GM19238 (cell line): Measurements from ENCODE around the gene KLRK1.
"Not testable (repeated sequence)": the region's sequence is repeated elsewhere in the genome, so short reads cannot be mapped to it uniquely, and the experiment has no call there.

ENCODE experiments used
- DNase-seq: peaks from one replicate; pipeline ENCODE4 v3.0.0; 2011; ENCODE audit warnings: low spot score; ENCODE audit not compliant: insufficient read length

KLRK1 gene

GRCh38 chr12:10389904-10390303, at the start of gene KLRK1:
Gene KLRK1, minus strand, starts transcription at chr12:10390041. Its CDS starts 1,231 bp downstream, at chr12:10388810.
- DNase-seq, result no peak

GRCh38 chr12:10437601-10438000, 47.8 kb upstream of the KLRK1 start:
- not testable (repeated sequence) for DNase-seq

DNA sequence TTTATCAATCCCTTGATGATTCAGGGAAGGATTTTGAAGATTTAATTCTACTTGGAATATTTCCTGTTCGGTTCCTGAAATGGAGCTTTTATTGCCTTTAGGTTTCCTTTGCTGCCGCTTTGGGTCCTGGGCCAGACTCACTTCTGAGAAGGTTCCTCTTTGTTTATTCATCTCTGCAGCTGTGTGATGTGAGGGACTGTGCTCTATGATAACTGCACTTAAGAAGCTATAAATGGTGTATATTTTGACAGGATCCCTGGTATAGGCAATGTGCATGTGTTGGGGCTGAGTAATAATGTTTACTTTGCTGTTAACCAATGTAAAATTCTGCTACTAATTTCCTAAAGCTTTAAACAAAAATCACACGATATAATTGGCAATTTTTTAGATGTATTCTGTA, 46.0 kb upstream of the KLRK1 start, which contains the start of gene KLRC2:
Gene KLRC2, minus strand, starts transcription at position 195 of the 400 bp plus-strand sequence. Its CDS starts 24 bp downstream, at position 171.
- not testable (repeated sequence) for DNase-seq

DNA sequence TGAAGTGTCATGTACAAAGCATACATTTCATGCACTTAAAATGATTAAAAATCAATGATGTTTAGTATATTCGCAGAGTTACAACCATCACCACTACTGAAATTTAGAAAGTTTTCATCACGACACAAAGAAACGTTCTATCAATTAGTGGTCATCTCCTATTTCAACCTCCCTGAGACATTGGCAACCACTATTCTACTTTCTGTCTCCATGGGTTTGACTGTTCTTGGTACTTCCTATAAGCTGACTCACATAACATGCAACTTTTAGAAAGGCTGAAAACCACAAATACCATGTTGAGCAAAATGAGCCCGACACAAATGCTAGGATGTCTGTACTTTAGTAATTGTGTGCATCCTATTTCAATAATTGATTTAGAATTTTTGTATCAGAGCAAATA, 40.8 kb upstream of the KLRK1 start:
- not testable (repeated sequence) for DNase-seq

- DNase-seq, result not testable (repeated sequence)
Observed at GRCh38 chr12:10425938-10426337, 36.1 kb upstream of the KLRK1 start.

- DNase-seq, result not testable (repeated sequence)
Observed at GRCh38 chr12:10424260-10424899, 34.5 kb upstream of the KLRK1 start.

DNA sequence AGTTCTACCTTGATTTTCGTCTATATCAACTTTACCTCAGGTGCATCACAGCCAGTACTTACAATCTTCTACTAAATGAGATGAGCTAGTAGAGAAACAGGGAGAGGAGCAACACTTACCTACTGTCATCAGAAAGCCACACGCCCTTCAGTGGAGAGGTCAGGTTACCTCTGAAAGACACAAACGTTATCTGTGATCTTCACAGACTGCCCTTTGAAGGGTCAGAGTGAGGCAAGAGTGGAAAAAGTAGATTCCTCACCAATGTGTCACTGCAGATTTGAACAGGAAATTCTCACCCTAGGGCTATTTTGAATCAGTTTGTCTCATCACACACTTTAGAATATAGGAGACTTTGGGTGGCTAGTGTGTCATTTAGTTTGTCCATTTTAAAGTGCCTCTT, 32.3 kb upstream of the KLRK1 start:
- not testable (repeated sequence) for DNase-seq

GRCh38 chr12:10420334-10420733, 30.5 kb upstream of the KLRK1 start, which contains the start of gene KLRC3:
Gene KLRC3, minus strand, starts transcription at chr12:10420595. Its CDS starts 45 bp downstream, at chr12:10420550.
- DNase-seq, result not testable (repeated sequence)

- no peak for DNase-seq
Observed at GRCh38 chr12:10409392-10409791, 19.6 kb upstream of the KLRK1 start, which contains the start of gene KLRC4. Gene KLRC4, minus strand, starts transcription at chr12:10409757. Its CDS starts 182 bp downstream, at chr12:10409575.

DNA sequence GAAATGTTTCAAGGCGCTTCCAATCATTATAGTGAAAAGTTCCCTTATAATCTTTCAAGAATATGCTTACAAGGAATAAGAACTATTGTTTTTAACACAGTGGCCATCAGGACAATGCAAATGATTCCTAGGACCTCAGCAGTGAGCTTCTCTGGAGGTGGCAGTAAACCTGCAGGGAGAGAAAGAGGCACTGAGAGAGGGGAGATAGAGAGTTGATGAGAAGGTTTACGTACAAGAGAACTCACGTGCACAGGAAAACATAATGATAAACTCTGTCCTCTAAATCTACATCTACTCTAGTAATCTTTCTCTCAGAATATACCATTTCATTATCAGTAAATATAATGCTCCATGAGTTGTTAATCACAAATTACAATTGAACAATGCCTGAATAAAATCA, 19.0 kb upstream of the KLRK1 start:
- no peak for DNase-seq

DNA sequence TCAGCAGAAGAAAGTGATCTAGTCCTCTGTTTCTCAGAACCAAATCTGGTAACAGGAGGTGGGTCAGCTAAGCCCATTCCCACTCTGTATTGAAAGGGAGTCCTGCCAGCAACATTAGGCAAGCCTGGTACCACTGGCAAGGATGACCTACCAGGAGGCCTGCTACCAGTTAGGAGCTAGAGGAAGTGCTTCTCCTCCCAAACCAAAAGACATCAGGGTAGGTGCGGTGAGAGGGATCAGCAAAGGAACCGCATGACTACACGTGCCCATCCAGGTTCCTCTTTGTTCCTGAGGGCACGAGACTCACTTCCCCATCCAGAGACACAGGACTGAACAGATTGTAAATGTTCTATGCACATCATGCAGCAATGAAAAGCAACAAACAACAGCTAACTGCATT, 16.9 kb upstream of the KLRK1 start:
- no peak for DNase-seq

- no peak for DNase-seq
Observed at GRCh38 chr12:10405294-10405693, 15.5 kb upstream of the KLRK1 start.

DNA sequence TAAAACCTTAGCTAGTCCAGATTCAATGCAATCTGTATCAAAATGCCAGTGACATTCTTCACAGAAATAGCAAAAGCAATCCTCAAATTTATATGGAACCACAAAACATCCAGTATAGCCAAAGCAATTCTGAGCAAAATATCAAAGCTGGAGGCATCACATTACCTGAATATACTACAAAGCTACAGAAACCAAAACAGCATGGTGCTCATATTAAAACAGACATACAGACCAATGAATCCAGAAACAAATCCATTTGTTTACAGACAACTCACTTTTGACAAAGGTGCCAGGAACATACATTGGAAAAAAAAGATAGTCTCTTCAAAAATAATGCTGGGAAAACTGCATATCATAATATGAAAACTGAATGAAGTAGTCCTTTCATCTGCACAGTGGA, 15.0 kb upstream of the KLRK1 start:
- no peak for DNase-seq

GRCh38 chr12:10400829-10401228, 11.0 kb upstream of the KLRK1 start:
- DNase-seq, result no peak

GRCh38 chr12:10398168-10398567, 8.3 kb upstream of the KLRK1 start:
- no peak for DNase-seq

DNA sequence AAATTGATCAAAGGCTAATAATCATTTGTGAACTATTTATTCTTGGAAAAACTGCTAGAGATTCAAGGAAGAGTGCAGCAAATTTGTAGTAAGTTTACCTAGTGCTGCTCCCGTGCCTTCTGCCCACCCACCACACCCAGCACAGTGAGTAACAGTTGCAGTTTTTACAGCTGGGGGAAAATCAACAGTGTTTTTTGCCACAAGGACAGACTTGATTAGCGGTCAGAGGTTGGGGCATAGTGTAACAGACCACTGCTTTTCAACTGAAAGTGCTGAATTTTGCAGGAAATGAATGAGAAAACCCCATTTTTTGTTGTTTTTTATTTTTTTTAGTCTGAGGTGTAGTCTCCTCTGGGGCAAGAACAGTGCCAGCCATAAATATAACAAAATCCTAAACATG, 7.5 kb upstream of the KLRK1 start:
- DNase-seq, result no peak

DNA sequence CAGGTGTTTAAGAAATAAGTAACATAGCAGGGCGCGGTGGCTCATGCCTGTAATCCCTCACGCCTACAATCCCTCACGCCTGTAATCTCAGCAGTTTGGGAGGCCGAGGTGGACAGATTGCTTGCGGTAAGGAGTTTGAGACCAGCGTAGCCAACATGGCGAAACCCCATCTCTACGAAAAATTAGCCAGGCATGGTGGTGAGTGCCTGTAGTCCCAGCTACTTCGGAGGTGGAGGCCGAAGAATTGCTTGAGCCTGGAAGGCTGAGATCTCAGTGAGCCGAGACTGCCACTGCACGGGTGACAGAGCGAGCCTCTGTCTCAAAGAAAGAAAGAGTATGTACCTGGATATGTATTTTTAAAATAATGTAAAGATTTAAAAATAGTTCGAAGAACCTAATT, 6.3 kb upstream of the KLRK1 start:
- DNase-seq, result not testable (repeated sequence)

DNA sequence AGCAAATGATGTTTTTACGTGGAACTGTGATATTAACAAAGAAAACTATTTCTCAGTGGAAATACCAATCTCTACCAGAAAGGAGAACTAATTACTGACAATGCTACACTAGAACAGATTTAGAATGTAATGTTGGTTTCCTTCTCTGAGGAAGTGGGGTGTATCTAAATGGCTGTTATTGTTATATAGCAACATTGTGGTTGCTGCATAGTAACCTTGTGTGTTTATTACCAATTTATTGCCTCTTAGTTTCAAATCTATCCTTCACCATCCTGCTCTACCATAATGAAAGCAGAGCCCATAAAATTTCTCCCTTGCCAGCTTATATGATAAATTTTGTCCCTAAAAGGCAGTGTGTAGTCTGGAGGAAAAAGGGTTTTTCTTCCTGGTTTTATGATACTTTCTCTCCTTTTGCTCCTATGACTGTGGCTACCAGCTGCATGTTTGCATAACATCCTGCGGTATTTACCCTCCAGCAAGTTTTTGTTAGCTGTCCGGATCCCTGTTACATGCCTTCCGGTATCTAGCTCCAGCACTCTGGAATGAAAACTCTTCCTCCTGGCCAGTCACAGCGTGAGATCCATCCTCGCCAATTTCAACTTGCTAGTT, 5.7 kb upstream of the KLRK1 start:
- DNase-seq, result no peak

GRCh38 chr12:10394531-10395152, 4.8 kb upstream of the KLRK1 start:
- DNase-seq, result not testable (repeated sequence)

DNA sequence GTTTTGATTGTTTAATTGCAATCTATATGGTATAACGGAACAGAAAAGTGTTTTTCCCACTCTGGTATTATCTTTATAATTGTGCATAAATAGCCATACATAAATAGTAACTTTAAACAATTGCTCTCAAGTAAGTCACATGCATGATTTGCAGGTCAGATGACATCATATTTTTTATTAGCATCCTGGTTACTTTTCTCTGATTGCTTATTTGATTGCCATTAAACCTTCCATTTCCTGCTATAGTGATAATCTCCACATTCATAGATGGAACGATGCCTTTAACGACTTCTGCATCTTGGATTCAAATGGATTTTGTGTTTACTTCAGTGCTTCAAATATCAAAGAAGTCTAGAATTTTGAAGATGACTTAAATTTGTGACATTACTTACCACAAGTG, 3.5 kb upstream of the KLRK1 start:
- DNase-seq, result no peak

GRCh38 chr12:10392394-10392930, 2.6 kb upstream of the KLRK1 start:
- DNase-seq, result no peak

GRCh38 chr12:10390991-10391390, 1.1 kb upstream of the KLRK1 start:
- DNase-seq, result not testable (repeated sequence)
